ENCODE results near the gene PMF1. TPM values are rescaled to one million over a fixed set of nuclear protein-coding genes. Genes with fewer than 3 reads are reported as not detected.

Gene PMF1
- total RNA-seq, result 10 to 100 TPM; 39.9 to 52.8 (median 43.6) TPM

DNA sequence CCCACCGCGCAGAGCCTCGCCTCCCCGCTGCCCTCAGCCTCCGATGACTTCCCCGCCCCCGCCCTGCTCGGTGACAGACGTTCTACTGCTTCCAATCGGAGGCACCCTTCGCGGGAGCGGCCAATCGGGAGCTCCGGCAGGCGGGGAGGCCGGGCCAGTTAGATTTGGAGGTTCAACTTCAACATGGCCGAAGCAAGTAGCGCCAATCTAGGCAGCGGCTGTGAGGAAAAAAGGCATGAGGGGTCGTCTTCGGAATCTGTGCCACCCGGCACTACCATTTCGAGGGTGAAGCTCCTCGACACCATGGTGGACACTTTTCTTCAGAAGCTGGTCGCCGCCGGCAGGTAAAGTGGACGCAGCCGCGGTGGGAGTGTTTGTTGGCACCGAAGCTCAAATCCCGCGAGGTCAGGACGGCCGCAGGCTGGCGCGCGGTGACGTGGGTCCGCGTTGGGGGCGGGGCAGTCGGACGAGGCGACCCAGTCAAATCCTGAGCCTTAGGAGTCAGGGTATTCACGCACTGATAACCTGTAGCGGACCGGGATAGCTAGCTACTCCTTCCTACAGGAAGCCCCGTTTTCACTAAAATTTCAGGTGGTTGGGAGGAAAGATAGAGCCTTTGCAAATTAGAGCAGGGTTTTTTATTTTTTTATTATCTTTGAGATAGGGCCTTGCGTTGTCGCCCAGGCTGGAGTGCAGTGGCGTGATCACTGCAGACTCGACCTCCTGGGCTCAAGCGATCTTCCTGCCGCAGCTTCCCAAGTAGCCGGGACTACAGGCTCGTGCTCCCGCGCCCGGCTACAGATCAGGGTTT is at the start of gene PMF1:
PMF1 (plus strand) TSS at position 175 of the 811 bp plus-strand sequence; CDS start at position 184, 9 bp downstream.
- H3K4me3 ChIP-seq, result peak within 1 kb of the TSS; percentile 66 to 73 (median 70)
- peak; percentile 97 to 99 (median 98) for DNase-seq
- peaks cover 0 to 26% (median 0%) of the 10 kb centered on the region in 3 donors for H3K36me3 ChIP-seq
- TF ChIP-seq POLR2A (IDR thresholded peaks at IDR 0.05), result peak; percentile 30 to 74
- TF ChIP-seq, protein P1, sequence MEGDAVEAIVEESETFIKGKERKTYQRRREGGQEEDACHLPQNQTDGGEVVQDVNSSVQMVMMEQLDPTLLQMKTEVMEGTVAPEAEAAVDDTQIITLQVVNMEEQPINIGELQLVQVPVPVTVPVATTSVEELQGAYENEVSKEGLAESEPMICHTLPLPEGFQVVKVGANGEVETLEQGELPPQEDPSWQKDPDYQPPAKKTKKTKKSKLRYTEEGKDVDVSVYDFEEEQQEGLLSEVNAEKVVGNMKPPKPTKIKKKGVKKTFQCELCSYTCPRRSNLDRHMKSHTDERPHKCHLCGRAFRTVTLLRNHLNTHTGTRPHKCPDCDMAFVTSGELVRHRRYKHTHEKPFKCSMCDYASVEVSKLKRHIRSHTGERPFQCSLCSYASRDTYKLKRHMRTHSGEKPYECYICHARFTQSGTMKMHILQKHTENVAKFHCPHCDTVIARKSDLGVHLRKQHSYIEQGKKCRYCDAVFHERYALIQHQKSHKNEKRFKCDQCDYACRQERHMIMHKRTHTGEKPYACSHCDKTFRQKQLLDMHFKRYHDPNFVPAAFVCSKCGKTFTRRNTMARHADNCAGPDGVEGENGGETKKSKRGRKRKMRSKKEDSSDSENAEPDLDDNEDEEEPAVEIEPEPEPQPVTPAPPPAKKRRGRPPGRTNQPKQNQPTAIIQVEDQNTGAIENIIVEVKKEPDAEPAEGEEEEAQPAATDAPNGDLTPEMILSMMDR (IDR thresholded peaks at IDR 0.05), result peak in 1 of 6 experiments; percentile 30
- H3K4me1 ChIP-seq, result peaks cover 0 to 10% (median 5%) of the 10 kb centered on the region in 4 donors
- H3K27ac ChIP-seq, result peak within 1 kb of the TSS; percentile 90 to 95 (median 91)
- H3K9me3 ChIP-seq, result no peaks in the 10 kb centered on the region
- H3K27me3 ChIP-seq, result no peaks in the 10 kb centered on the region

- no peak for DNase-seq
- H3K27ac ChIP-seq, result no peak overlapping the region
- H3K4me1 ChIP-seq, result peaks cover 0 to 16% (median 0%) of the 10 kb centered on the region in 4 donors
- no peak overlapping the region for H3K4me3 ChIP-seq
- H3K36me3 ChIP-seq, result no peaks in the 10 kb centered on the region
- no peaks in the 10 kb centered on the region for H3K27me3 ChIP-seq
- H3K9me3 ChIP-seq, result no peaks in the 10 kb centered on the region
- TF ChIP-seq, protein P1 (IDR thresholded peaks at IDR 0.05), result no peak
- no peak for TF ChIP-seq POLR2A (IDR thresholded peaks at IDR 0.05)
These were observed 49.1 kb upstream of the PMF1 start for GRCh38 chr1:156163712-156164111.

- TF ChIP-seq, protein P1 (IDR thresholded peaks at IDR 0.05), result no peak
- no peak for TF ChIP-seq POLR2A (IDR thresholded peaks at IDR 0.05)
- DNase-seq, result no peak
- no peak overlapping the region for H3K27ac ChIP-seq
- H3K9me3 ChIP-seq, result no peaks in the 10 kb centered on the region
- no peaks in the 10 kb centered on the region for H3K36me3 ChIP-seq
- H3K27me3 ChIP-seq, result no peaks in the 10 kb centered on the region
- H3K4me1 ChIP-seq, result peaks cover 0 to 16% (median 0%) of the 10 kb centered on the region in 4 donors
- no peak overlapping the region for H3K4me3 ChIP-seq
These were observed 48.5 kb upstream of the PMF1 start for GRCh38 chr1:156164125-156164831.

- Histone ChIP-seq H3K36me3 (no peaks in the 10 kb centered on the region), H3K4me1 (peaks cover 0 to 16% (median 0%) of the 10 kb centered on the region in 4 donors), H3K27ac (no peak overlapping the region), H3K4me3 (no peak overlapping the region), H3K9me3 (no peaks in the 10 kb centered on the region), H3K27me3 (no peaks in the 10 kb centered on the region)
- TF ChIP-seq, protein P1 (IDR thresholded peaks at IDR 0.05), result no peak
- DNase-seq, result no peak
These were observed 47.7 kb upstream of the PMF1 start for GRCh38 chr1:156165083-156165482.

- no peak overlapping the region for H3K4me3 ChIP-seq
- no peak for TF ChIP-seq POLR2A (IDR thresholded peaks at IDR 0.05)
- TF ChIP-seq, protein P1 (IDR thresholded peaks at IDR 0.05), result no peak
- H3K27me3 ChIP-seq, result no peaks in the 10 kb centered on the region
These were observed 45.3 kb upstream of the PMF1 start for GRCh38 chr1:156167536-156167935.

More at GRCh38 chr1:156167536-156167935, 45.3 kb upstream of the PMF1 start:
- Histone ChIP-seq H3K36me3 (no peaks in the 10 kb centered on the region), H3K27ac (no peak overlapping the region), H3K4me1 (no peaks in the 10 kb centered on the region), H3K9me3 (no peaks in the 10 kb centered on the region)
- no peak for DNase-seq
